Activated B cell treated with CpG ODN at 0.5 μM for 24 hours (primary cell): ENCODE data around the gene CCL27. TPM values are rescaled to one million over a fixed set of nuclear protein-coding genes. Genes with fewer than 3 reads are reported as not detected.

Experiments
- ATAC-seq: fragments of 200-7000 bp; cut with Tn5 transposase; one replicate; pipeline ENCODE4 v1.10.0; 2021; ENCODE audit warnings: low read depth, mild to moderate bottlenecking, moderate library complexity
- CTCF ChIA-PET: fragments of 350-600 bp; sonication (Branson Sonifier 250); formaldehyde crosslinking; loops from one replicate; lab custom pipeline; 2021; ENCODE audit warnings: antibody characterized with exemption; lab: Charles Lee
- POLR2A ChIA-PET: fragments of 350-600 bp; sonication (Branson Sonifier 250); formaldehyde crosslinking; loops from one replicate; lab custom pipeline; 2021; ENCODE audit warnings: antibody characterized with exemption; lab: Charles Lee
- DNase-seq: peaks from one replicate; pipeline ENCODE4 v3.0.0; 2022
- H3K27ac Mint-ChIP-seq: one replicate; pipeline ENCODE4 v1.8.0; 2020; ENCODE audit warnings: mixed read lengths
- H3K27me3 Mint-ChIP-seq: one replicate; pipeline ENCODE4 v1.8.0; 2021; ENCODE audit warnings: mixed read lengths
- H3K36me3 Mint-ChIP-seq: one replicate; pipeline ENCODE4 v1.8.0; 2021; ENCODE audit warnings: low read depth, mixed read lengths
- H3K4me1 Mint-ChIP-seq: one replicate; pipeline ENCODE4 v1.8.0; 2021; ENCODE audit warnings: mixed read lengths
- H3K4me3 Mint-ChIP-seq: one replicate; pipeline ENCODE4 v1.8.0; 2020; ENCODE audit warnings: mild to moderate bottlenecking, mixed read lengths
- H3K9me3 Mint-ChIP-seq: one replicate; pipeline ENCODE4 v1.8.0; 2020; ENCODE audit warnings: mixed read lengths
- CTCF ChIP-seq: fragments of 200-600 bp; IDR thresholded peaks from one replicate; pipeline ENCODE4 v1.8.0; 2022; ENCODE audit warnings: antibody characterized with exemption, mild to moderate bottlenecking
- intact Hi-C: fragments of 100-400 bp; cut with micrococcal nuclease; formaldehyde crosslinking; loops from one replicate; pipeline ENCODE4 v1.15.1; 2024
- total RNA-seq: library from RNA; stranded (reverse); gene quantifications from 2 replicates; pipeline ENCODE4 v1.2.3, GENCODE V29; 2022

CCL27 gene
- total RNA-seq, 1 donor from 2014 or later: not detected

- Mint-ChIP-seq H3K9me3 (no peaks in the 10 kb centered on the region), H3K27ac (no peak overlapping the region), H3K27me3 (peaks cover 8% of the 10 kb centered on the region), H3K36me3 (no peaks in the 10 kb centered on the region), H3K4me1 (peaks cover 4% of the 10 kb centered on the region), H3K4me3 (no peak overlapping the region)
- ATAC-seq (no peak), DNase-seq (no peak)
- intact Hi-C loops: no loop called here
- TF ChIP-seq CTCF: no peak
- ChIA-PET POLR2A (no interaction called here), CTCF (no interaction called here)
These were observed 26.1 kb upstream of the CCL27 start for GRCh38 chr9:34688329-34689115.

- intact Hi-C loops: no loop called here
- H3K27ac Mint-ChIP-seq: no peak overlapping the region
- ChIA-PET CTCF (interaction anchor here (0.6 kb wide), 1 partner anchor 15 kb away, joined by 3 read pairs; no protein-coding TSS in a partner anchor), POLR2A (no interaction called here)
- peaks cover 4% of the 10 kb centered on the region for H3K4me1 Mint-ChIP-seq
- no peak for TF ChIP-seq CTCF
- peaks cover 8% of the 10 kb centered on the region for H3K27me3 Mint-ChIP-seq
- H3K4me3 Mint-ChIP-seq: no peak overlapping the region
- no peaks in the 10 kb centered on the region for H3K36me3 Mint-ChIP-seq
- no peaks in the 10 kb centered on the region for H3K9me3 Mint-ChIP-seq
- DNase-seq (no peak), ATAC-seq (no peak)
These were observed 25.0 kb upstream of the CCL27 start for GRCh38 chr9:34687276-34688030.

- Mint-ChIP-seq H3K9me3 (no peaks in the 10 kb centered on the region), H3K4me3 (no peak overlapping the region), H3K4me1 (peaks cover 4% of the 10 kb centered on the region), H3K27ac (no peak overlapping the region), H3K27me3 (peaks cover 8% of the 10 kb centered on the region), H3K36me3 (no peaks in the 10 kb centered on the region)
- DNase-seq (no peak), ATAC-seq (no peak)
- POLR2A ChIA-PET: no interaction called here
- no peak for TF ChIP-seq CTCF
- intact Hi-C loops: no loop called here
- CTCF ChIA-PET: interaction anchor here (1.2 kb wide), 1 partner anchor 11 kb away, joined by 3 read pairs; no protein-coding TSS in a partner anchor
These were observed 24.3 kb upstream of the CCL27 start for GRCh38 chr9:34686732-34687131.

GRCh38 chr9:34686231-34686630 lies 23.8 kb upstream of the CCL27 start:
- intact Hi-C loops: no loop called here
- H3K4me3 Mint-ChIP-seq: no peak overlapping the region
- H3K4me1 Mint-ChIP-seq: peaks cover 4% of the 10 kb centered on the region
- CTCF ChIA-PET: interaction anchor here (1.2 kb wide), 1 partner anchor 11 kb away, joined by 3 read pairs; no protein-coding TSS in a partner anchor
- no peaks in the 10 kb centered on the region for H3K9me3 Mint-ChIP-seq
- no peak for ATAC-seq
- DNase-seq: no peak
- POLR2A ChIA-PET: no interaction called here
- TF ChIP-seq CTCF: no peak
- no peaks in the 10 kb centered on the region for H3K36me3 Mint-ChIP-seq
- no peak overlapping the region for H3K27ac Mint-ChIP-seq
- peaks cover 8% of the 10 kb centered on the region for H3K27me3 Mint-ChIP-seq

- no peak for ATAC-seq
- CTCF ChIA-PET: interaction anchor here (1.2 kb wide), 1 partner anchor 10 kb away, joined by 3 read pairs; no protein-coding TSS in a partner anchor
- Mint-ChIP-seq H3K4me3 (no peak overlapping the region), H3K27me3 (peaks cover 8% of the 10 kb centered on the region), H3K36me3 (no peaks in the 10 kb centered on the region), H3K9me3 (no peaks in the 10 kb centered on the region), H3K27ac (no peak overlapping the region), H3K4me1 (peaks cover 4% of the 10 kb centered on the region)
- TF ChIP-seq CTCF: no peak
- POLR2A ChIA-PET: no interaction called here
- no peak for DNase-seq
- intact Hi-C loops: no loop called here
These were observed 23.1 kb upstream of the CCL27 start for GRCh38 chr9:34685591-34685990.
